GM19193 (cell line): ENCODE data around the gene ARG1.

Source experiments
- POLR2A ChIP-seq: IDR thresholded peaks from 4 replicates; pipeline ENCODE4 v1.6.1; 2011; ENCODE audit not compliant: insufficient read depth, insufficient read length; ENCODE audit errors: extremely low read depth

Gene ARG1

GRCh38 chr6:131574133-131574532 lies 1.1 kb downstream of the ARG1 start:
- TF ChIP-seq POLR2A = no peak

- no peak for TF ChIP-seq POLR2A
Observed at GRCh38 chr6:131574686-131575085, 1.7 kb downstream of the ARG1 start.

GRCh38 chr6:131575834-131576478 lies 2.9 kb downstream of the ARG1 start:
- no peak for TF ChIP-seq POLR2A

- no peak for TF ChIP-seq POLR2A
Observed at GRCh38 chr6:131581523-131581922, 8.5 kb downstream of the ARG1 start.

GRCh38 chr6:131586543-131586942 lies 13.5 kb downstream of the ARG1 start:
- no peak for TF ChIP-seq POLR2A

GRCh38 chr6:131587909-131588308 lies 14.9 kb downstream of the ARG1 start:
- TF ChIP-seq POLR2A = no peak

GRCh38 chr6:131588643-131589042 lies 15.6 kb downstream of the ARG1 start:
- no peak for TF ChIP-seq POLR2A

- TF ChIP-seq POLR2A = no peak
Observed at GRCh38 chr6:131592935-131593334, 19.9 kb downstream of the ARG1 start.

GRCh38 chr6:131594074-131594473 lies 21.0 kb downstream of the ARG1 start:
- no peak for TF ChIP-seq POLR2A

GRCh38 chr6:131597446-131597845 lies 24.4 kb downstream of the ARG1 start:
- no peak for TF ChIP-seq POLR2A

- no peak for TF ChIP-seq POLR2A
Observed at GRCh38 chr6:131600716-131601115, 27.7 kb downstream of the ARG1 start.

GRCh38 chr6:131602781-131603312 lies 29.8 kb downstream of the ARG1 start:
- no peak for TF ChIP-seq POLR2A

GRCh38 chr6:131613296-131613925 lies 40.4 kb downstream of the ARG1 start:
- TF ChIP-seq POLR2A = no peak

- no peak for TF ChIP-seq POLR2A
Observed at GRCh38 chr6:131615275-131615674, 42.2 kb downstream of the ARG1 start.

GRCh38 chr6:131627724-131628682 lies 55.0 kb downstream of the ARG1 start, which contains the start of gene MED23:
TSS of gene MED23 (minus strand) at chr6:131628242. CDS start at chr6:131628049, 193 bp downstream.
- TF ChIP-seq POLR2A = peak; percentile 76
